ENCODE results near the gene EPRS1. TPM values are rescaled to one million over a fixed set of nuclear protein-coding genes. Genes with fewer than 3 reads are reported as not detected.
A peak's percentile ranks its signal among the peaks of the same experiment; 100 is the strongest.

EPRS1 gene
- total RNA-seq, 2 experiments from 2014 or later = 100 to 144 TPM

GRCh38 chr1:220013497-220013896 lies 32.8 kb downstream of the EPRS1 start:
- peaks cover 51% of the 10 kb centered on the region for H3K36me3 Mint-ChIP-seq
- H3K27me3 Mint-ChIP-seq = no peaks in the 10 kb centered on the region
- DNase-seq (no peak), ATAC-seq (no peak)
- peak overlapping the region; percentile 68 for H3K27ac Mint-ChIP-seq
- CTCF ChIA-PET = interaction anchor here (1.5 kb wide), 1 partner anchor 10 kb away, joined by 4 read pairs; no protein-coding TSS in a partner anchor
- H3K9me3 Mint-ChIP-seq (ENCODE audit: low read depth) = no peaks in the 10 kb centered on the region
- peaks cover 21% of the 10 kb centered on the region for H3K4me1 Mint-ChIP-seq
- peak overlapping the region; percentile 3 for H3K4me3 Mint-ChIP-seq

GRCh38 chr1:220012259-220012658 lies 34.0 kb downstream of the EPRS1 start:
- no peak overlapping the region for H3K27ac Mint-ChIP-seq
- no peaks in the 10 kb centered on the region for H3K9me3 Mint-ChIP-seq (ENCODE audit: low read depth)

GRCh38 chr1:220011620-220012019 lies 34.7 kb downstream of the EPRS1 start:
- H3K36me3 Mint-ChIP-seq = peaks cover 49% of the 10 kb centered on the region
- no peak overlapping the region for H3K27ac Mint-ChIP-seq
- no peak overlapping the region for H3K4me3 Mint-ChIP-seq
- no peaks in the 10 kb centered on the region for H3K9me3 Mint-ChIP-seq (ENCODE audit: low read depth)
- H3K4me1 Mint-ChIP-seq = peaks cover 21% of the 10 kb centered on the region
- no peaks in the 10 kb centered on the region for H3K27me3 Mint-ChIP-seq
- ATAC-seq = no peak
- CTCF ChIA-PET = interaction anchor here (1.5 to 1.7 kb wide), 2 partner anchors 33 to 102 kb away, joined by 4 to 5 read pairs; no protein-coding TSS in a partner anchor
- DNase-seq = no peak

More at GRCh38 chr1:220012259-220012658, 34.0 kb downstream of the EPRS1 start:
- Mint-ChIP-seq H3K36me3 (peaks cover 46% of the 10 kb centered on the region), H3K4me1 (peaks cover 21% of the 10 kb centered on the region), H3K4me3 (no peak overlapping the region), H3K27me3 (no peaks in the 10 kb centered on the region)
- CTCF ChIA-PET = interaction anchor here (1.5 to 1.7 kb wide), 3 partner anchors 9 to 101 kb away, joined by 4 to 5 read pairs (median 4); no protein-coding TSS in a partner anchor
- DNase-seq (no peak), ATAC-seq (no peak)

GRCh38 chr1:220007438-220007837 lies 38.9 kb downstream of the EPRS1 start:
- Mint-ChIP-seq H3K27ac (no peak overlapping the region), H3K36me3 (peaks cover 50% of the 10 kb centered on the region)
- CTCF ChIA-PET = interaction anchor here (1.5 kb wide), 1 partner anchor 23 kb away, joined by 3 read pairs; no protein-coding TSS in a partner anchor

GRCh38 chr1:220005489-220005888 lies 40.8 kb downstream of the EPRS1 start:
- H3K27me3 Mint-ChIP-seq = no peaks in the 10 kb centered on the region
- no peak for ATAC-seq
- H3K4me1 Mint-ChIP-seq = peaks cover 12% of the 10 kb centered on the region
- peaks cover 56% of the 10 kb centered on the region for H3K36me3 Mint-ChIP-seq
- H3K9me3 Mint-ChIP-seq (ENCODE audit: low read depth) = no peaks in the 10 kb centered on the region
- no peak overlapping the region for H3K4me3 Mint-ChIP-seq
- no peak for DNase-seq
- no peak overlapping the region for H3K27ac Mint-ChIP-seq
- CTCF ChIA-PET = interaction anchor here (0.7 to 1.5 kb wide), 2 partner anchors 11 to 17 kb away, joined by 3 to 5 read pairs; no protein-coding TSS in a partner anchor

More at GRCh38 chr1:220007438-220007837, 38.9 kb downstream of the EPRS1 start:
- DNase-seq (no peak), ATAC-seq (no peak)
- no peaks in the 10 kb centered on the region for H3K27me3 Mint-ChIP-seq
- no peak overlapping the region for H3K4me3 Mint-ChIP-seq
- no peaks in the 10 kb centered on the region for H3K9me3 Mint-ChIP-seq (ENCODE audit: low read depth)
- peaks cover 12% of the 10 kb centered on the region for H3K4me1 Mint-ChIP-seq

GRCh38 chr1:220003610-220004299 lies 42.5 kb downstream of the EPRS1 start:
- Mint-ChIP-seq H3K4me1 (peaks cover 19% of the 10 kb centered on the region), H3K27ac (peak overlapping the region; percentile 63), H3K4me3 (no peak overlapping the region), H3K36me3 (peaks cover 55% of the 10 kb centered on the region), H3K27me3 (no peaks in the 10 kb centered on the region), H3K9me3 (ENCODE audit: low read depth) (no peaks in the 10 kb centered on the region)
- CTCF ChIA-PET = interaction anchor here (1.1 to 1.2 kb wide), 2 partner anchors 9 to 15 kb away, joined by 3 to 4 read pairs; no protein-coding TSS in a partner anchor
- DNase-seq = no peak
- ATAC-seq = peak; percentile 57

- Mint-ChIP-seq H3K36me3 (peaks cover 55% of the 10 kb centered on the region), H3K4me1 (peaks cover 19% of the 10 kb centered on the region), H3K27me3 (no peaks in the 10 kb centered on the region), H3K4me3 (no peak overlapping the region), H3K27ac (peak overlapping the region; percentile 63), H3K9me3 (ENCODE audit: low read depth) (no peaks in the 10 kb centered on the region)
- CTCF ChIA-PET = interaction anchor here (1.1 to 1.2 kb wide), 2 partner anchors 10 to 14 kb away, joined by 3 to 4 read pairs; no protein-coding TSS in a partner anchor
- ATAC-seq (no peak), DNase-seq (no peak)
These were observed 43.3 kb downstream of the EPRS1 start for GRCh38 chr1:220003015-220003414.

GRCh38 chr1:220001095-220001501 lies 45.2 kb downstream of the EPRS1 start:
- H3K36me3 Mint-ChIP-seq = peaks cover 55% of the 10 kb centered on the region
- no peaks in the 10 kb centered on the region for H3K9me3 Mint-ChIP-seq (ENCODE audit: low read depth)
- no peak for ATAC-seq

GRCh38 chr1:219999821-220000220 lies 46.5 kb downstream of the EPRS1 start:
- no peak overlapping the region for H3K27ac Mint-ChIP-seq
- peaks cover 59% of the 10 kb centered on the region for H3K36me3 Mint-ChIP-seq
- H3K4me3 Mint-ChIP-seq = no peak overlapping the region
- CTCF ChIA-PET = interaction anchor here (0.6 kb wide), 1 partner anchor 209 kb away, joined by 4 read pairs; no protein-coding TSS in a partner anchor
- DNase-seq = no peak
- H3K9me3 Mint-ChIP-seq (ENCODE audit: low read depth) = no peaks in the 10 kb centered on the region
- H3K27me3 Mint-ChIP-seq = no peaks in the 10 kb centered on the region
- ATAC-seq = no peak
- H3K4me1 Mint-ChIP-seq = peaks cover 19% of the 10 kb centered on the region

More at GRCh38 chr1:220001095-220001501, 45.2 kb downstream of the EPRS1 start:
- H3K27ac Mint-ChIP-seq = peak overlapping the region; percentile 36
- CTCF ChIA-PET = no interaction called here
- peaks cover 19% of the 10 kb centered on the region for H3K4me1 Mint-ChIP-seq
- no peaks in the 10 kb centered on the region for H3K27me3 Mint-ChIP-seq
- no peak for DNase-seq
- H3K4me3 Mint-ChIP-seq = no peak overlapping the region

Other genes with a start within 250 kb of the EPRS1 start
- not detected for gene SLC30A10, start 117.9 kb downstream of the EPRS1 start, total RNA-seq
- 10 to 100 TPM; 22.5 to 27.7 TPM for gene BPNT1, start 43.3 kb upstream of the EPRS1 start, total RNA-seq
- gene IARS2, start 47.6 kb upstream of the EPRS1 start, total RNA-seq = 10 to 100 TPM; 50.3 to 59.4 TPM
- gene RAB3GAP2, start 225.9 kb upstream of the EPRS1 start, total RNA-seq = 10 to 100 TPM; 46.6 to 54.0 TPM

Measured in activated CD8-positive, alpha-beta memory T cell treated with anti-CD3 and anti-CD28 coated beads, Interleukin-2, amount 10 ng/mL, durations not matched to agents 7 days and 5 days (primary cell).